HT1080 (cell line): ENCODE data around the gene HSPG2. TPM values are rescaled to one million over a fixed set of nuclear protein-coding genes. Genes with fewer than 3 reads are reported as not detected.

Experiments
- DNase-seq: peaks from one replicate; pipeline ENCODE4 v3.0.0-alpha.2; 2015; ENCODE audit warnings: low read depth
- total RNA-seq: library from RNA; depleted of rRNA; stranded (reverse); fragments of >200 nt; shearing (Covaris generic); gene quantifications from 2 replicates; pipeline ENCODE4 v1.2.3, GENCODE V29; 2014

Gene HSPG2
- total RNA-seq, 1 experiment from 2014 or later: 2.5 TPM

DNA sequence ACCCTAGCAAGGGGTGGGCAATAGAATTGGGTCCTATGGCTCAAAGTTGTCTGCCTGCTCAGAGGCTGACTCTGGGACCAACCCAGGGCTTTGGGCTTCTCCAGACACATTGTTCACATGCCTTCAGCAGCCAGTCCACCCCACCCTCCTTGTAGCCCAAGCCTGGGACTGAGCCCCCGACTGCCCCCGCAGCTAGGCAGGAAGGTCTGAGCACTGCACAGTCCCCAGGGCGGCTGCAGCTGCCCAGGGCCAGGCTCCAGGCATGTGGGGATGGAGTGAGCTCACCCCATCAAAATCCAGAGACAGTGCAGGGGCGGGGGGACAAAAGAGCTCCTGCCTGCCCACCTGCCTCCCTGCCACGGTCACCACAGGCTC, 35.6 kb downstream of the HSPG2 start:
- no peak for DNase-seq

DNA sequence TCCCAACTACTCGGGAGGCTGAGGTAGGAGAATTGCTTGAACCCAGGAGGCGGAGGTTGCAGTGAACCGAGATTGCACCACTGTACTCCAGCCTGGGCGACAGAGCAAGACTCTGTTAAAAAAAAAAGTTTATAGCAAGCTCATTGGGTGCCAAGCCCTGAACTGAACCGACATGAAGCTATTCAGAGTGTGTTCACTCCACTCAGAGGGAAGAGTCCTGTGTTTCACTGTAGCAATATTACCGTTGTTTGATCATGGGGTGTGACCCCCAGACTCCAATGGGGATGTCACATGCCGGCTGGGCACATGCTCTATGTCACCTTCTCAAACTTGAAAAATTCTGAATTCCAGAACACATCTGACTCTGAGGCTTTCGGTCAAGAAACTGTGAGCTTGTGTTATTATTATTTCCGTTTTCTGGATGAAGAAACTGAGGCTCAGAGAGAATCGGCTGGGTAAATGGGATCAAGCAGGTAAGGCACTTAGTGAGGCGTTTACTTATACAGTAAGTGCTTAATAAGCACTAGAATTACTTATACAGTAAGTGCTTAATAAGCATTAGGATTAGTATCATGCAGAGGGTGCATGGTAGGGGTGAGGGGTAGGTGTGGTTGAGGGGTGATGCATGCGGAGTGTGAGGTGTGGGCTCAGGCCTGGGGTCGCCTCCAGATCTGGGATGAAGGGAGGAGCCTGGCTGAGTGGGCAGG, 36.2 kb downstream of the HSPG2 start:
- DNase-seq: no peak

DNA sequence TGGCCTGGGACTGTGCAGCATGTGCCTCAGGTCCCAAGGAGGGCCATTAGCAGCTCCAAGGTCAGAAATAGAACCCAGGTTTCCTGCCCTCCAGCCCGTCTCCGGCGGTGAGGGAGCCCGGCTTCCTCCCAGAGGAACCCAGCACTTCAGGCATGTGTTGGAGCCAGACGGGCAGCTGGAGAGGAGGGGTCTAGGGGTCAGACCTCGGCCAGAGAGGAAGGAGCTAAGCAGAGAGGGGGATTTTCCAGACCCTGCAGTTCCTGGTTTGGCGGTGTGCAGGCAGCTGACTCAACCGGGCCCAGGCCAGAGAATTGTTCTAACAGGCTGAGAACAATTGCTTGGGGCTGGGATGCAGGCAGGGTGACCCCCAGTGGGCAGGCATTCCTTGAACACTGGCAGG, 37.1 kb downstream of the HSPG2 start:
- no peak for DNase-seq

DNA sequence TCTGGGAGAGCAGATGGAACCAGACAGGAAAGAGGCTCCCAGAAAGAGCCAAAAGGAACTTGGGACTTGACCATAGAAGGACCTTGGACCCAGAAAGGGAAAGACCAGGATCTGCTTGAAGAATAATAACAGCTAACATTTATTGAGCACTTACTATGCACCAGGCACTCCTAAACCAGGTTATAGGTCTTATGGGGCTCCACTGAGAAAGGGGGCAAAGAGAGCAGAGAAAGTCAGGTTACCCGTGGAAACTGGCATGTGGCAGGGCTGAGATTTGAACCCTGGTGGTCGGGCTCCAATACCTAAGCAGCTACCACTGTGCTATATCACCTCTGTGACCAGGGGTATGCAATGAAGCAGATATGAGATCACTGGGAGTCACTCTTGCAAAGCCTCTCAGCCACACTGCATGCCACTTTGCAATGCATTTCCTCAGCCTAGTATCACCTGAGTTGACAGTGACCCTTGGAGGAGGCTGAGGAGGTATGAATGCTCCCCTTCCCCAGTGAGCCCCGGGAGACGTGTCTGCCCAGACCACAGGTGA, 37.8 kb downstream of the HSPG2 start:
- no peak for DNase-seq

DNA sequence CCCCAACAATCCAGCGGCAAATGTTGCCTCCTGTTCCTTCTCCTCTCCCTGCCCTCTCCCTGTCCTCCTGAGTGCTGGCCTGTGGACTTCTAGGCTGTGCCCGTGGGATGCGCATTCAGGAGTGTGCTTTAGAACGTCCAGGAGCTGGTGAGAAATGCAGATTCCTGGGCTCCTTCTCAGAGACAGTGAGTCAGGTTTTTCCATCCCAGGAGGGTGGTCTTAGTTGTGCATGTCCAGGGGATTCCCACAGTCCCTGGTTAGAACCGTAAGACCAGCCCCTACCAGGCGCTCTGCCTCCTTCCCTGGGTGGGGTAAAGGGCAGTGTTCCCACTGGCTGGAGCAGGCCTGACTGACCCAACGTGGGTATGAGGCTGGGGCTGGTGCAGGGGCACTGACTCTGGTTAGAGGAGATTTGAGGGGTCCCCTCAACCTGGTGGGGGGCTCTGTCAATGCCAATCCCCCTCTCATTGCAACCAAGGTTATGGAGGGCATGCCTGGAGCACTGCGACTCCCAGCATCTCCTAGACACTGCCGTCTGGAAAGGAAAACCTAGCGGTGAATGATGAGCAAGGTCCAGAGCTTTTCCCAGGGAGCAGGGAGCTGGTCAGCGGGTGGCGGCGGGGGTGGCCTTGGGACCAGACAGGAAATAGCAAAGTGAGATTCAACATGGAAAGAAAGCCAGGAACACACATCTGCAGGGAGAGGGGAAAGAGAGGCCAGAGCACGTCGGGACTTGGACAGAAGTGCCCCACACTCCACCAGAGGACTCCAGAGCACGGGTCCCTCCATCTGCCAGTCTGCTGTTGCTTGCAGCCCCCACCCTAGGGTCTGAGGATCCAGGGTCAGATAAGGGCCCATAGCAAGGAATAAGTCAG, 38.5 kb downstream of the HSPG2 start:
- no peak for DNase-seq

DNA sequence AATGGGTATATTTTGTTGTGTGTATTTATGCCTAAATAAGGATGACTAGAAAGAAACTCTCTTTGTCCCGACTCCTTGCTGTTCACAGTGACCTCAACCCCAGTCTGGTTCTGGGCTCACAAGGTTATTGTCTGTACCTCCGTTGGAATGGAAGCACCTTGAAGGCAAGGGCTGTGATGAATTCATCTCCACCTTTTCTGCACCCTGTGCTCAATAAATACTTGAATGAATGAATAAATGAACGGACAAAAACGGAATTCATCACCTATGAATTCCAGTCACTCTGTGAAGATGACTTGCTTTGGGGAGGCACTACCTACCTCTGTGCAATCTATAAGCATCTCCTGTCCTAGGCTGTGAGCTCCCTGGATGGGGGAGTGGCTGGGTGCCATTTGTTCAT, 39.3 kb downstream of the HSPG2 start:
- DNase-seq: no peak

DNA sequence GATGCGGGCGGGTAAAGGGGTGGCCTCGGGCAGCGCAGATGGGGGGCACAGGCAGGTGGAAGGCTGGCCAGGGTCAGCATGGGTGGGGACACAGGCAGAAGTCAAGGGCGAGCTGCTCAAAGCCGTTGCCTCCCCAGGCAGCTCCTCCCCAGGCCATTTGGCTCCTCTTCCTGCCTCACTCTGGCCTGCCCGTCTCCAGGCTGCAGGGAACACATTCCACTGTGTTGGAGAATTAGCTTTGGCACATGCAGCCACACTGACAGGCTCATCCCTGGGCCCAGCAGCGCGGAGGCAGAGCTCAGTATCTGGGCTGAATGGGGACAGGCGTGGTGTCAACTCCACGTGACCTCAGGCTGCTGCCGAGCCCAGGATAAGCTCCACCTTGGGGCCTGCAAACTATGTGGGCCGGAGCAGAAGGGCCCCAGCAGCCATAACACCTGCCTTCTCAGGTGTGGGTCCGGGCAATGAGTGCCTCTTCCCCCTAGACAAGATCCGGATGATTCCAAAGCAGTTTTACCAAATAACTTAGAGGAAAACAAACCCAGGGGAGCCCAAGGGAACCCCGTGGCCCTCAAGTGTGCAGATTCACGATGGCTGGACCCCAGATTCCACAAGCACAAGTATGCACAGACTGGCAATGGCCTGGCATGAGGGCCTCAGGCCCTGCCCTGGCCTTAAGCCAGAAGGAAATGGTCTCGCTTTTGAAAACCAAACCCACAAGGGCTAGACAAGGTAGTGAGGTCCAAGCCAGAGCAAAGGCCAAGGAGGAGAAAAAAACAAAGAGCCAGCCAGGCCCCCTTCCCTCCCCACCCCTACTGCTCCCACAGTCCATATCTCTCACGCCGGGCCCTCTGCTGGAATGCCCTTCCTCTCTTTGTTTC, 40.2 kb downstream of the HSPG2 start:
- DNase-seq: no peak

DNA sequence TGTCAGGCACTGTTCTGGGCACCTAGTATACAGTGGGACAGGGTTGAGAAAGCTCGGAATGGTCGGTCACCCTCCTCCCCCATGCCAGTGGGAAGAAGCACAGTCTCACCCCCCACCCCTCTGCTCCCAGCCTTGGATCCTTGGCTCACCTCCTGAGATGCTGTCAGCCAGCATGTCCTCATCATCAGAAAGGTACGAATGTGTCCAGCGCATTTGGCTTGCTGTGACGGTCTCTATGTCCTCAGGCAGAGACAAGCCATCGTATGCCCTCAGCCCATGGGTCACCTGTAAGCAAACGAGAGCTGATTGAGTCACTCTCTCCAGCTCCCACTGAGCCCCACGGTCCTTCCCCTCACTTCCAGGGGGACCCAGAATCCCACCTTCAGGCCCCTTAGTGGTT, 41.1 kb downstream of the HSPG2 start:
- DNase-seq: no peak

DNA sequence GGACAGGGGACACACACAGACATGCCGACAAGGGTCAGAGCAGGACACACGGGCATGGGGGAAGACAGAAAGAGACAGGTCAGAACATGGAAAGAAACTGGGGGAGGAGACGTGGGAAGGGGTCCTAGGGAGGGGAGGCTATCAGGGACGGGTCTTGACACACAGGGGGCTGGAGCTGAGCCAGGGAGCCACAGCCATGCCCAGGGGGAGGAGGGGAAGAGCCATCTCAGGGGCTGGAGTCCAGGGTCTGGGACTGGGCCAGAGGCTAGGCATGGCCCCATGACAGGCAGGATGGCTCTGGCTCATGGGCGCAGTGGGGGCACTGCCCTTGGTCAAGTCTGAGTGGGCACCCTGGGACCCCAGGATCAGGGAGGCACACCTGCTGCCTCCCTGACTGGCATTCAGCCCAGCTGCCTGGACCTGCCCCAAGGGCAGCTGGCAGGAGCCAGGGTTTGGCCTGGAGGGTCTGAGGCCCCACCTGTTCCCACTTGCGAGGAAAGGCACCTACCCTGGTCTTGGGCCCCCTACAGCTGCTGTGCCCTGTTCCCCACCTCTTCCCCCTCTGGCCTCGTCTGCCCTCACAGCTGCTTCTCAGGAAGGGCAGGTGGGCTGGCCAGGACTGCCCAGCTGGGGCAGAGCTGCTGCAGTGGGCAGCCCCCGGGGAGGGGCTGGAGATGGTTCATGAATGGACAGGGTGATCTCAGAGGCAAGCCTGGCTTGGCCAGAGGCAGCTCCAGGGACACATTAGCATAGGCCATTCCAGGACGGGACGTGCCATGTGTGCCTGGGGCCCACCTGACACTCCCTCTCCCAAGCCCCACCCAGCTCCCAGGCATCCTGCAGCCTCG, 42.9 kb downstream of the HSPG2 start:
- DNase-seq: no peak

DNA sequence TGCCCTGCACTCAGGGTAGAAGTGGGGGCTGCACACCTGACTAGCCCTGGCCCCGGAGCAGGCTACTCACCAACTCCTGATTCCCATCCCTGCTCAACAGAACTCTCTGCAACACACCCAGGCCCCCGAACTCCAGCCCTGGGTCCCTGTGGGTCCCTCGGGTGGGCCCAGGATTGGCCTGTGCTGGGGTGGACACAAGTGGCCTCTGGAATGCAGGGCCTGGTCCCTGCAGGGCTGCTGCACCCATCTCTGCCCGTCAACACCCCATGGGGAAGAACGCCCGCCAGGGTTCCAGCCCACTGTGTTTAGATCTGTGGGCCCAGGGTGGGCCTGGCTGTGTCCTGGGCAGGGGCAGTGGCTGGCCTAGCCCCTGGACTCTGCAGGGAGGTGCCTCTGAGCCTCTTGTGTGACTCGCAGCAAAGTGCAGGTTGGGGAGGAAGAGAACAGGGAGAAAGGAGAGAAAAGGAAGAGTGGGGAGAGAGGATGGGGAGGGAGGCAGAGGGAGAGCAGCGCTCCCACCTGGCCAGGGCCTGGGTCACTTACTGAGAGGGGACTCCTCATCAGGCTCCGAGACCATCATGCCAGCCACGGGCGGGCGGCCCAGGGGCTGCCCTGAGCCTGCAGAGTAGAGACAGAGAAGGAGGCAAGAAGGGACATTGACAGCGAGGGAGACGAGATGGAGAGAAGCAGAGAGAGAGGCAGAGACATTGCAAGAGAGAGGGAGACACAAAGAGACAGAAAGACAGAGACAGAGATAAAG, 43.9 kb downstream of the HSPG2 start:
- DNase-seq: no peak

DNA sequence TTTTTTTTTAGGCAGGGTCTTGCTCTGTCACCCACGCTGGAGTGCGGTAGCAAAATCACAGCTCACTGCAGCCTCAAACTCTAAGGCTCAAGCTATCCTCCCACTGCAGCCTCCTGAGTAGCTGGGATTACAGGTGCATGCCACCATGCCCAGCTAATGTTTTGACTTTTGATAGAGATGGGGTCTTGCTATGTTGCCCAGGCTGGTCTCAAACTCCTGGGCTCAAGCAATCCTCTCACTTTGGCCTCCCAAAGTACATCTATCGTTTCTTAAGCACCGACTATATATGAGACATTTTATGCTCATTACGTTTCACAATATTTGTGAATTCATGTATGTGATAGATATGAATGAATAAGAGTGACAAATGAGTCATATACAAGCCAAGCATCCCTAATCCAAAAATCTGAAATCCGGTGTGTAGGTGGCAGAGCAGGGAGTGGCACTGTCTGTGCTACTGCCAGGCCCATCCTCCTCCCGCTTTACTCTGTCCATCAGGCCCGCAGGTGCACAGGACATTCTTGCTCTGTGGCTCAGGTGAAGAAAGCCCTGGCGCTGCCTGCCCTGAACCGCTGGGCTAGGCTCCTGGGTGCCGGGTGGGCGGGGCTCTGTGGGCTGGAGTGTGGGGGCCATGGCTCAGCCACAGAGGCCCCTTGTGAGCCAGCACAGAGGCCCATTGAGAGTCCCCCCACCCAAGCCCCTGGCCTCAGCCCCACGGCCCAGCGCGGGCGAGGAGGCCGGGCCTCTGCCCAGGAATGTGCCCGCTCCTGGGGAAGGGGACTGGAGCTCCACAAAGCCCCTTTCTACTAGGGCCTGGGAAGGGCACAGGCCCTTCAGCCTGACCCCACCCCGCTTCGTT, 45.3 kb downstream of the HSPG2 start:
- DNase-seq: no peak

DNA sequence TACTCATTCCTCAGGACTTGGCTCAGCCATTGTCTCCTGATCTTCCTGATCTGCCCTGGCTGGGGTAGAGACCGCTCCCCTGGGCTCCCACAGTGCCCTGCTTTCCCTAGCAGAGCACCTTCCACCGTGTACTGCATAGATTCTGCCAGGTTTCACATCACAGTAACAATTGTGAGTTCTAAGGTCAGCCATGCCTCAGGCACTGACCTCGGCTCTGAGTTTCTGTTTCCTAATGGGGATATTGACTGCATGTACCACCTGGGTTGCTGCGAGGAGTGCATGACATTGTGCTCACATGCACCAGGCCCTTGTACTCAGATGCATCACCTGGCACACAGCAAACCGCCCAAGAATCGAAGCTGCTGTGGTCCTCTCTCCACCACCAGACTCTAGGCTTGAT, 46.0 kb downstream of the HSPG2 start:
- no peak for DNase-seq

DNA sequence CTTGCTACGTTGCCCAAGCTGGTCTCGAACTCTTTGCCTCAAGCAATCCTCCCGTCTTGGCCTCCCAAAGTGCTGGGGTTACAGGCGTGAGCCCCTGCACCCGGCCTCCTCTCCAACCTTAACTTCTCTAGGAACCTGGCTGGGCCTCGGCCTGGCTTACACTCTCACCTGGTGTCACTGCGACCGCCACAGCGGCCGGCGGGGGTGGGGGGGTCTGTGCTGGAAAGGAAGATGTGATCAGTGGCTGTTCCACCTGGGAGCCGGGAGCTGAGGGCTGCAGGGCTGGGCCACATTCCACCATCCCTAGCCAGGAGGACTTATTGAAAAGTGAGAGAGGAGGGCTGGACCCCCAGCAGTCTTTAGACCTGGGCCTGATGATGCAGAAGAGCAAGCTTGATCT, 48.6 kb downstream of the HSPG2 start:
- no peak for DNase-seq

DNA sequence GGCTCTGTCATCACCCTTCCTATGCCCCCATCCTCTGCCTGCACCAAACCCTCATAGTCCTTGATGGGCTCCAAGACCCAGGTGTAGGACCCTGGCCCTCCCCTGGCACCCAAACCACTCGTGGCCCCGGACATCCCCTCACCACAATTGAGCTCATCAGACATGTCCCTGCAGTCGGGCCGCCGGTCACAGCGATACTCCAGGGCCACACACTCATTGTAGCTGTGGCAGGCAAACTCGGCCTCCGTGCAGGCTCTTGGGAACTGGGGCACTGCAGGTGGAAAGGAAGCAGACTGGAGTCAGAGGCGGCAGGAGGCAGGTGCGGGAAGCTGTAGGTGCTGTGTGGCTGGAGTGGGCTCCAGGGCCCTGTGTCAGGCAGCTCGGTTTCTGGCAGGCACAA, 49.3 kb downstream of the HSPG2 start:
- DNase-seq: no peak

DNA sequence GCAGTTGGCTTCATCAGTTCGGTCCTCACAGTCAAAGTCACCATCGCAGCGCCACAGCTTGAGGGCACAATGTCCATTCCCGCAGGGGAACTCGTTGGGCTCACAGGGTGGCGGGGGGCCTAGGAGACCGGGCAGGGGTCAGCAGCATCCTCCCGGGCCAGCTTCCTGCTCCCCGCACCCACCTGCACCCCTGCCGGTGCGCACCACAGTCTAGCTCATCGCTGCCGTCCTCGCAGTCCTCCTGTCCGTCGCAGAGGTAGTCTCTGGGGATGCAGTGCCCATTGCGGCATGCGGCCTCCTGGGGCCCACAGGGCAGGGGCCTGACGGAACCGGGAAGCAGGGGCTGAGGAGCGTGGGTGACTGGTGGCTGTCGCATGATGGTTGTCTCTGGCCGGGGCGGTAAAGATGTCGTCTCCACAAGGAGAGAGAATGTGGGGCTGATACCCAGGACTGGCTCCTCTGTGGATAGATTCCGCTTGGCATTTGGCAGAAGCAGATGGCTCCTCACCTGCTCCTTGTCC, 49.8 kb downstream of the HSPG2 start:
- no peak for DNase-seq

DNA sequence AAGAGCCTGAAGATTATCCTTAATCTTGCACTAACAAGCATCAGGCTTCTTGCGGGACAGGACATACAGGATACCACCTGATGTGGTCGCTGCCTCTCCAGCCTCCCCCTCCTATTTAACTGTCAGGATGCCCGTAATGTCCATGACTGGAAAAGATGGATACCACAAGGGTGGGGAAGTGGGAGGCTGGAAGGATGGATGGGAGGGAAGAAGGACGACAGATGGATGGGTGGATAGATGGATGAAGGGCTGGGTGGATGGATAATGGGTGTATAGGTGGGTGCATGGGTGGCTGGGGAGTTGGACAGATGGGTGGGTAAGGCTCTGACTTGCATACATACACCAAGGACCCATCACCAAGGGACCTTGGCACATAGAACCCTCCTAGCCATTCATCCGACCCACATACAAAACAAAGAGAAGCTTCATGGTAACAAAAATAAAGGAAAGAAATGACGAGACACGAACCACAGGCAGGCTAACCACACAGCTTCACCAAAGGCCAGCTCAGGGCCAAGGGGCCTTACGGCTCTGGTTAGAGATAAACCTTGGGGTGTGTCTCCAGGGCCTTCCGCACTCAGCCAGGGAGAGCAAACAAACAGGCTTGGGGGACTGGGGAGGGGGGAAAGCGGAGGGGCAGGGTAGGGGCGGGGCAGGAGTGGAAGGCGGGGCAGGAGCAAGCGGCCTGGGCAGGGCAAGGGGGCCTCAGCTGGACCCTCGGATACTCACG, 50.5 kb downstream of the HSPG2 start:
- no peak for DNase-seq

DNA sequence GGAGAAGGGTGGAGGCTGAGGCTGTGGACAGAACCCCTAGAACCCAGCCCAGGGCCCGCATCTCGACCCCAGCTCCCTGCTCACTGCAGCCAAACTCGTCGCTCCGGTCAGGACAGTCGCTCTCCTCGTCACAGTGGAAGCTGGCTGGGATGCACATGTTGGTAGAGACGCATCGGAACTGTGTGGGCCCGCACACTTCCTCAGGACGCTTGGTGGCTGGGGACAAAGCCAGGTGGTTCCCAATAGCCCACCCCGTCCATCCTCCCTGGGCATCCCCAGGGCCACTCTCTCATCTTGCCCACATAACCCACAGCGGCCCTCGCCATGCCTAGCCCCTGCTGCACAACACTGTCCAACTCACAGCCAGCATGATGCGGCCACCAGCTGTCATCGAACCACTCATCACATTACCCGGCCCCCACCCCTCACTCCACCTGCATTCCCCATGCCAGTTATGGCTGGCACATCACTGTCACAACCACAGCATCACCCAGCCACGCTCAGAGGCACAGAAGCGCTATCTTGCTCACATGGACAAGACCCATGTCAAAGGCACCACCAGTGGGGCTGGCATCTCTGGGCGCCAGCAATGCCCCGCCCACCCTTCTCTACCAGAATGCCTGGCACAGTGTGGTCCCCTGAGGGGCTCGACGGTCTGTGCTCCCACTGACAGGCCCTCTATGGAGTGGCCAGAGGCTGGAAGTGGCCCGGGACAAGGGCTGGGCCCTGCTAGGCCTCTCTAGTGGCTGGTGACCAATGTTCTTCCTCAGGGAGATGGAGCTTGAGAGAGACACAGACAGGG, 51.7 kb downstream of the HSPG2 start:
- DNase-seq: no peak
